BJ (cell line): ENCODE measurements around the gene INHBE. TPM values are rescaled to one million over a fixed set of nuclear protein-coding genes. Genes with fewer than 3 reads are reported as not detected.

Source experiments
- CTCF ChIA-PET: fragments of 350-600 bp; formaldehyde crosslinking; extraction: SDS; loops from one replicate; lab custom pipeline; 2021; ENCODE audit warnings: antibody characterized with exemption, inconsistent platforms; lab: Yijun Ruan, JAX
- POLR2A ChIA-PET: fragments of 300-600 bp; sonication (Branson Sonifier 250); formaldehyde crosslinking; extraction: SDS; loops from one replicate; lab custom pipeline; 2021; ENCODE audit warnings: antibody characterized with exemption; lab: Charles Lee
- DNase-seq: peaks from one replicate; pipeline ENCODE4 v3.0.0-alpha.2; 2011; ENCODE audit warnings: low read depth
- H3K27me3 ChIP-seq: 2 replicates; pipeline ENCODE4 v1.6.0; 2011; ENCODE audit warnings: low read length; ENCODE audit not compliant: control insufficient read depth, insufficient read depth
- H3K36me3 ChIP-seq: 2 replicates; pipeline ENCODE4 v1.5.1; 2011; ENCODE audit warnings: low read length; ENCODE audit not compliant: control insufficient read depth, insufficient read depth
- H3K4me3 ChIP-seq: 2 replicates; pipeline ENCODE4 v1.5.1; 2011; ENCODE audit warnings: low read depth, mild to moderate bottlenecking, control low read depth, low read length
- polyA plus RNA-seq: library from polyadenylated mRNA; depleted of rRNA; stranded (reverse); fragments of >200 nt; gene quantifications from 2 replicates; pipeline ENCODE4 v1.2.3, GENCODE V29; 2011
- TF ChIP-seq, protein P1 (sequence below): IDR thresholded peaks from 2 replicates; pipeline ENCODE4 v1.5.1; 2011; ENCODE audit warnings: low read depth, mild to moderate bottlenecking, control low read depth, inconsistent platforms, low read length, moderate library complexity; ENCODE audit not compliant: insufficient read depth

Gene INHBE
- polyA plus RNA-seq, 1 experiment = 23.9 TPM

GRCh38 chr12:57452937-57453509 is 2.1 kb upstream of the INHBE start:
- Histone ChIP-seq H3K4me3 (no peak overlapping the region), H3K27me3 (no peaks in the 10 kb centered on the region), H3K36me3 (no peaks in the 10 kb centered on the region)
- TF ChIP-seq, protein P1, sequence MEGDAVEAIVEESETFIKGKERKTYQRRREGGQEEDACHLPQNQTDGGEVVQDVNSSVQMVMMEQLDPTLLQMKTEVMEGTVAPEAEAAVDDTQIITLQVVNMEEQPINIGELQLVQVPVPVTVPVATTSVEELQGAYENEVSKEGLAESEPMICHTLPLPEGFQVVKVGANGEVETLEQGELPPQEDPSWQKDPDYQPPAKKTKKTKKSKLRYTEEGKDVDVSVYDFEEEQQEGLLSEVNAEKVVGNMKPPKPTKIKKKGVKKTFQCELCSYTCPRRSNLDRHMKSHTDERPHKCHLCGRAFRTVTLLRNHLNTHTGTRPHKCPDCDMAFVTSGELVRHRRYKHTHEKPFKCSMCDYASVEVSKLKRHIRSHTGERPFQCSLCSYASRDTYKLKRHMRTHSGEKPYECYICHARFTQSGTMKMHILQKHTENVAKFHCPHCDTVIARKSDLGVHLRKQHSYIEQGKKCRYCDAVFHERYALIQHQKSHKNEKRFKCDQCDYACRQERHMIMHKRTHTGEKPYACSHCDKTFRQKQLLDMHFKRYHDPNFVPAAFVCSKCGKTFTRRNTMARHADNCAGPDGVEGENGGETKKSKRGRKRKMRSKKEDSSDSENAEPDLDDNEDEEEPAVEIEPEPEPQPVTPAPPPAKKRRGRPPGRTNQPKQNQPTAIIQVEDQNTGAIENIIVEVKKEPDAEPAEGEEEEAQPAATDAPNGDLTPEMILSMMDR = peak; percentile 96
- ChIA-PET CTCF (interaction anchor here (0.6 to 16.7 kb wide), 52 partner anchors 8 to 381 kb away, joined by 3 to 411 read pairs (median 6); partner anchors contain the start of genes INHBC, NXPH4, SHMT2 and STAC3), POLR2A (interaction anchor here (1.2 kb wide), 1 partner anchor 145 kb away, joined by 5 read pairs; no protein-coding TSS in a partner anchor)
- DNase-seq = no peak

DNA sequence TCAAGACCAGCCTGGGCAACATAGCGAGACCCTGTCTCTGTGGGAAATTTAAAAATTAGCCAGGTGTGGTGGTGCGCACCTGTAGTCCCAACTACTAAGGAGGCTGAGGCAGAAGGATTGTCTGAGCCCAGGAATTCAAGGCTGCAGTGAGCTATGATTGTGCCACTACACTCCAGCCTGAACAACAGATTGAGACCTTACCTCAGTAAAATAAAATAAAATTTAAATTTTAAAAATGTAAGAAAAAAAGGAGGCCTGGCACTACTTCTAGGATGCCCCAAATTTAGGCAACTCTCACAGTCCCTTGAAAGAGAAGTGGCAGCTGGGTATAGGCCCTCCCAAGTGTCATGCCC is 918 bp upstream of the INHBE start:
- ChIA-PET CTCF (interaction anchor here (1.0 to 16.7 kb wide), 13 partner anchors 9 to 213 kb away, joined by 3 to 411 read pairs (median 12); no protein-coding TSS in a partner anchor), POLR2A (no interaction called here)
- DNase-seq = no peak
- H3K27me3 ChIP-seq = no peaks in the 10 kb centered on the region
- H3K36me3 ChIP-seq = no peaks in the 10 kb centered on the region
- TF ChIP-seq, protein P1 = no peak
- no peak overlapping the region for H3K4me3 ChIP-seq

GRCh38 chr12:57455374-57456144 is 452 bp downstream of the INHBE start:
- no peak for DNase-seq
- no peaks in the 10 kb centered on the region for H3K27me3 ChIP-seq
- peak overlapping the region; percentile 8 for H3K4me3 ChIP-seq
- CTCF ChIA-PET = interaction anchor here (0.6 to 16.7 kb wide), 28 partner anchors 7 to 343 kb away, joined by 3 to 411 read pairs (median 4); partner anchors contain the start of gene INHBC
- no peaks in the 10 kb centered on the region for H3K36me3 ChIP-seq
- POLR2A ChIA-PET = interaction anchor here (0.6 kb wide), 3 partner anchors 113 to 337 kb away, joined by 3 to 8 read pairs (median 8); no protein-coding TSS in a partner anchor
- TF ChIP-seq, protein P1 = no peak

DNA sequence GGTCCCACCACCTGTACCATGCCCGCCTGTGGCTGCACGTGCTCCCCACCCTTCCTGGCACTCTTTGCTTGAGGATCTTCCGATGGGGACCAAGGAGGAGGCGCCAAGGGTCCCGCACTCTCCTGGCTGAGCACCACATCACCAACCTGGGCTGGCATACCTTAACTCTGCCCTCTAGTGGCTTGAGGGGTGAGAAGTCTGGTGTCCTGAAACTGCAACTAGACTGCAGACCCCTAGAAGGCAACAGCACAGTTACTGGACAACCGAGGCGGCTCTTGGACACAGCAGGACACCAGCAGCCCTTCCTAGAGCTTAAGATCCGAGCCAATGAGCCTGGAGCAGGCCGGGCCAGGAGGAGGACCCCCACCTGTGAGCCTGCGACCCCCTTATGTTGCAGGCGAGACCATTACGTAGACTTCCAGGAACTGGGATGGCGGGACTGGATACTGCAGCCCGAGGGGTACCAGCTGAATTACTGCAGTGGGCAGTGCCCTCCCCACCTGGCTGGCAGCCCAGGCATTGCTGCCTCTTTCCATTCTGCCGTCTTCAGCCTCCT is 1.1 kb downstream of the INHBE start:
- DNase-seq = no peak
- ChIA-PET CTCF (interaction anchor here (0.6 to 16.7 kb wide), 25 partner anchors 10 to 344 kb away, joined by 3 to 411 read pairs (median 4); partner anchors contain the start of gene INHBC), POLR2A (interaction anchor here (0.6 kb wide), 1 partner anchor 206 kb away, joined by 3 read pairs; no protein-coding TSS in a partner anchor)
- H3K36me3 ChIP-seq = no peaks in the 10 kb centered on the region
- TF ChIP-seq, protein P1 = peak; percentile 71
- peak overlapping the region; percentile 8 for H3K4me3 ChIP-seq
- H3K27me3 ChIP-seq = no peaks in the 10 kb centered on the region
